Activated naive CD8-positive, alpha-beta T cell treated with anti-CD3 and anti-CD28 coated beads, Interleukin-2, amount 50 U/mL, for 24 hours (primary cell): ENCODE measurements around the gene KRTAP10-8.
A peak's percentile ranks its signal among the peaks of the same experiment; 100 is the strongest.
"Not testable (repeated sequence)": the region's sequence is repeated elsewhere in the genome, so short reads cannot be mapped to it uniquely, and the experiment has no call there.

ENCODE experiments used
- ATAC-seq: fragments of 150-1000 bp; cut with Tn5 transposase; one replicate; pipeline ENCODE4 v1.10.0; 2021
- DNase-seq: peaks from one replicate; pipeline ENCODE4 v3.0.0; 2021
- H3K27ac Mint-ChIP-seq: one replicate; pipeline ENCODE4 v1.8.0; 2021; ENCODE audit warnings: mild to moderate bottlenecking, mixed read lengths
- H3K27me3 Mint-ChIP-seq: one replicate; pipeline ENCODE4 v1.8.0; 2021; ENCODE audit warnings: mixed read lengths
- H3K36me3 Mint-ChIP-seq: one replicate; pipeline ENCODE4 v1.8.0; 2021; ENCODE audit warnings: low read depth, mixed read lengths
- H3K4me1 Mint-ChIP-seq: one replicate; pipeline ENCODE4 v1.8.0; 2021; ENCODE audit warnings: mixed read lengths
- H3K4me3 Mint-ChIP-seq: one replicate; pipeline ENCODE4 v1.8.0; 2021; ENCODE audit warnings: mild to moderate bottlenecking, moderate library complexity, mixed read lengths
- H3K9me3 Mint-ChIP-seq: one replicate; pipeline ENCODE4 v1.8.0; 2021; ENCODE audit warnings: mixed read lengths

KRTAP10-8 gene

GRCh38 chr21:44612029-44612486 is at the start of gene KRTAP10-8:
TSS of gene KRTAP10-8 (plus strand) at chr21:44612079. CDS start at chr21:44612101, 22 bp downstream.
- Mint-ChIP-seq H3K36me3 (peaks cover 3% of the 10 kb centered on the region), H3K27ac (no peak within 1 kb of the TSS), H3K4me1 (peaks cover 9% of the 10 kb centered on the region), H3K9me3 (peaks cover 19% of the 10 kb centered on the region), H3K4me3 (no peak within 1 kb of the TSS), H3K27me3 (no peaks in the 10 kb centered on the region)
- no peak for ATAC-seq
- no peak for DNase-seq

- no peak overlapping the region for H3K4me3 Mint-ChIP-seq
- ATAC-seq (no peak), DNase-seq (no peak)
- no peak overlapping the region for H3K27ac Mint-ChIP-seq
- H3K9me3 Mint-ChIP-seq, result peaks cover 14% of the 10 kb centered on the region
- H3K4me1 Mint-ChIP-seq, result peaks cover 15% of the 10 kb centered on the region
- H3K27me3 Mint-ChIP-seq, result no peaks in the 10 kb centered on the region
- H3K36me3 Mint-ChIP-seq, result peaks cover 5% of the 10 kb centered on the region
These were observed 47.8 kb upstream of the KRTAP10-8 start for GRCh38 chr21:44564099-44564498.

GRCh38 chr21:44564886-44565598 is 46.8 kb upstream of the KRTAP10-8 start:
- Mint-ChIP-seq H3K9me3 (peaks cover 14% of the 10 kb centered on the region), H3K4me3 (no peak overlapping the region), H3K4me1 (peaks cover 15% of the 10 kb centered on the region), H3K27me3 (no peaks in the 10 kb centered on the region), H3K27ac (peak overlapping the region; percentile 70), H3K36me3 (peaks cover 5% of the 10 kb centered on the region)
- DNase-seq (no peak), ATAC-seq (no peak)

- ATAC-seq (no peak), DNase-seq (no peak)
- Mint-ChIP-seq H3K27me3 (no peaks in the 10 kb centered on the region), H3K4me3 (no peak overlapping the region), H3K27ac (no peak overlapping the region), H3K4me1 (peaks cover 15% of the 10 kb centered on the region), H3K9me3 (peaks cover 8% of the 10 kb centered on the region), H3K36me3 (peaks cover 2% of the 10 kb centered on the region)
These were observed 45.5 kb upstream of the KRTAP10-8 start for GRCh38 chr21:44566403-44566802.

- H3K4me3 Mint-ChIP-seq, result no peak overlapping the region
- ATAC-seq (no peak), DNase-seq (no peak)
- no peaks in the 10 kb centered on the region for H3K9me3 Mint-ChIP-seq
- no peak overlapping the region for H3K27ac Mint-ChIP-seq
- H3K4me1 Mint-ChIP-seq, result peaks cover 15% of the 10 kb centered on the region
- H3K27me3 Mint-ChIP-seq, result no peaks in the 10 kb centered on the region
- no peaks in the 10 kb centered on the region for H3K36me3 Mint-ChIP-seq
These were observed 44.3 kb upstream of the KRTAP10-8 start for GRCh38 chr21:44567481-44568171.

- H3K36me3 Mint-ChIP-seq, result no peaks in the 10 kb centered on the region
- no peak for ATAC-seq
- H3K27me3 Mint-ChIP-seq, result no peaks in the 10 kb centered on the region
- no peak overlapping the region for H3K4me3 Mint-ChIP-seq
- H3K4me1 Mint-ChIP-seq, result peaks cover 15% of the 10 kb centered on the region
- no peak for DNase-seq
- no peak overlapping the region for H3K27ac Mint-ChIP-seq
- H3K9me3 Mint-ChIP-seq, result no peaks in the 10 kb centered on the region
These were observed 43.6 kb upstream of the KRTAP10-8 start for GRCh38 chr21:44568261-44568660.

GRCh38 chr21:44568667-44569556 is 43.0 kb upstream of the KRTAP10-8 start:
- DNase-seq (no peak), ATAC-seq (no peak)
- no peaks in the 10 kb centered on the region for H3K36me3 Mint-ChIP-seq
- H3K27ac Mint-ChIP-seq, result no peak overlapping the region
- H3K27me3 Mint-ChIP-seq, result no peaks in the 10 kb centered on the region
- no peaks in the 10 kb centered on the region for H3K9me3 Mint-ChIP-seq
- H3K4me1 Mint-ChIP-seq, result peaks cover 15% of the 10 kb centered on the region
- no peak overlapping the region for H3K4me3 Mint-ChIP-seq

- Mint-ChIP-seq H3K36me3 (no peaks in the 10 kb centered on the region), H3K4me3 (no peak overlapping the region), H3K9me3 (no peaks in the 10 kb centered on the region), H3K4me1 (peaks cover 9% of the 10 kb centered on the region), H3K27me3 (no peaks in the 10 kb centered on the region), H3K27ac (no peak overlapping the region)
- DNase-seq, result no peak
- no peak for ATAC-seq
These were observed 41.9 kb upstream of the KRTAP10-8 start for GRCh38 chr21:44569861-44570517.

- DNase-seq (no peak), ATAC-seq (no peak)
- no peaks in the 10 kb centered on the region for H3K9me3 Mint-ChIP-seq
- peaks cover 2% of the 10 kb centered on the region for H3K27me3 Mint-ChIP-seq
- peaks cover 2% of the 10 kb centered on the region for H3K4me1 Mint-ChIP-seq
- no peak overlapping the region for H3K27ac Mint-ChIP-seq
- no peaks in the 10 kb centered on the region for H3K36me3 Mint-ChIP-seq
- H3K4me3 Mint-ChIP-seq, result no peak overlapping the region
These were observed 40.6 kb upstream of the KRTAP10-8 start for GRCh38 chr21:44571296-44571695.

GRCh38 chr21:44571844-44572782 is 39.8 kb upstream of the KRTAP10-8 start:
- Mint-ChIP-seq H3K4me3 (no peak overlapping the region), H3K9me3 (peaks cover 6% of the 10 kb centered on the region), H3K36me3 (no peaks in the 10 kb centered on the region), H3K4me1 (no peaks in the 10 kb centered on the region), H3K27me3 (peaks cover 2% of the 10 kb centered on the region), H3K27ac (no peak overlapping the region)
- ATAC-seq (no peak), DNase-seq (no peak)

- Mint-ChIP-seq H3K36me3 (no peaks in the 10 kb centered on the region), H3K27me3 (peaks cover 2% of the 10 kb centered on the region), H3K27ac (no peak overlapping the region), H3K4me1 (no peaks in the 10 kb centered on the region), H3K4me3 (no peak overlapping the region), H3K9me3 (peaks cover 13% of the 10 kb centered on the region)
- no peak for DNase-seq
- no peak for ATAC-seq
These were observed 38.8 kb upstream of the KRTAP10-8 start for GRCh38 chr21:44572959-44573583.

- H3K4me3 Mint-ChIP-seq, H3K27me3 Mint-ChIP-seq, H3K27ac Mint-ChIP-seq, H3K36me3 Mint-ChIP-seq, DNase-seq, H3K4me1 Mint-ChIP-seq, ATAC-seq: not testable (repeated sequence)
- peaks cover 14% of the 10 kb centered on the region for H3K9me3 Mint-ChIP-seq
These were observed 38.0 kb upstream of the KRTAP10-8 start, which contains the start of gene KRTAP10-4 for GRCh38 chr21:44573630-44574456. TSS of gene KRTAP10-4 (plus strand) at chr21:44573729. CDS start at chr21:44573759, 30 bp downstream.
